ENCODE data around the gene ARHGEF12. TPM values are rescaled to one million over a fixed set of nuclear protein-coding genes. Genes with fewer than 3 reads are reported as not detected.

The ARHGEF12 gene
- total and polyA plus RNA-seq, 2 donors = 12.8 to 13.1 TPM

DNA sequence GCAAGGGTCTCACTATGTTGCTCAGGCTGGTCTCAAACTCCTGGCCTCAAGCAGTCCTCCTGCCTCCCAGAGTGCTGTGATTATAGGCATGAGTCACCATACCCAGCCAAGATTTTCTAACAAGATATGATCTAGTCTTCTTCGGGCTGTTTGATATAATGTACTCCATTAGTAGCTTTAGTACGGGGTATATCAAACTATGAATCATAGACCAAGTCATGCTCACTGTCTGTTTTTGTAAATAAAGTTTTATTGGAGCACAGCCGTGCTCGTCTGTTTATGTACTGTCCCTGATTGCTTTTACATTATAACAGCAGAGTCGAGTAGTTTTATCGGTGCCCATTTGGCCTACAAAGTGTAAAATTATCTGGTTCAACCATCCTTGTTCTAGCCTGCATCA lies 131.4 kb downstream of the ARHGEF12 start:
- Histone ChIP-seq H3K36me3 (ENCODE audit: control insufficient read depth in 2 of 2, insufficient read depth in 2 of 2, low read length in 1 of 2) (no peaks in the 10 kb centered on the region), H3K4me1 (ENCODE audit: control insufficient read depth in 2 of 2, insufficient read depth in 2 of 2, low read length in 2 of 2) (no peaks in the 10 kb centered on the region), H3K27me3 (ENCODE audit: control insufficient read depth in 2 of 2, insufficient read depth in 1 of 2, low read length in 1 of 2) (no peaks in the 10 kb centered on the region), H3K27ac (ENCODE audit: low read depth in 1 of 2, low read length in 1 of 2) (no peak overlapping the region), H3K4me3 (ENCODE audit: low read length in 2 of 2) (no peak overlapping the region), H3K9me3 (ENCODE audit: control insufficient read depth in 2 of 2, insufficient read depth in 1 of 2, low read length in 1 of 2) (no peaks in the 10 kb centered on the region)
- no peak for DNase-seq (ENCODE audit: low read depth in 6 of 9, low spot score in 9 of 9)
- 95% methylated on average over 6 of the region's 6 CpGs for WGBS

DNA sequence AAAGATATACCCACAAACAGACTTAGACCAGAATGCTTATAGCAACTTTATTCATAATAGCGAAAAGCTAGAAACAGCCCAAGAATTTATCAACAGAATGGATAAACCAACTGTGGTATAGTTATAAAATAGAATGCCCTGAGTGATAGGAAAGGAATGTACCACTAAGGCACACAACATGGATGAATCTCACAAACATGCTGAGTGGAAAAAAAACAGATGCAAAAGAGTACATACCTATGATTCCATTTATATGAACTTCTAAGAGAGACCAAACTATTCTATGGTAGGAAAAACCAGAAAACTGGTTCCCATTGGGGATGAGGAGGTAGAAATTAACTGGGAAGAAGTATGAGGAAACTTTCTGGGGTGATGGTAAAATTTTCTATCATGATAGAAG lies 134.9 kb downstream of the ARHGEF12 start:
- WGBS = 97% methylated on average over 1 of the region's 1 CpG
- H3K27me3 ChIP-seq (ENCODE audit: control insufficient read depth in 2 of 2, insufficient read depth in 1 of 2, low read length in 1 of 2) = no peaks in the 10 kb centered on the region
- no peak overlapping the region for H3K27ac ChIP-seq (ENCODE audit: low read depth in 1 of 2, low read length in 1 of 2)
- DNase-seq (ENCODE audit: low read depth in 6 of 9, low spot score in 9 of 9) = no peak
- no peaks in the 10 kb centered on the region for H3K4me1 ChIP-seq (ENCODE audit: control insufficient read depth in 2 of 2, insufficient read depth in 2 of 2, low read length in 2 of 2)
- no peaks in the 10 kb centered on the region for H3K9me3 ChIP-seq (ENCODE audit: control insufficient read depth in 2 of 2, insufficient read depth in 1 of 2, low read length in 1 of 2)
- no peak overlapping the region for H3K4me3 ChIP-seq (ENCODE audit: low read length in 2 of 2)
- no peaks in the 10 kb centered on the region for H3K36me3 ChIP-seq (ENCODE audit: control insufficient read depth in 2 of 2, insufficient read depth in 2 of 2, low read length in 1 of 2)

DNA sequence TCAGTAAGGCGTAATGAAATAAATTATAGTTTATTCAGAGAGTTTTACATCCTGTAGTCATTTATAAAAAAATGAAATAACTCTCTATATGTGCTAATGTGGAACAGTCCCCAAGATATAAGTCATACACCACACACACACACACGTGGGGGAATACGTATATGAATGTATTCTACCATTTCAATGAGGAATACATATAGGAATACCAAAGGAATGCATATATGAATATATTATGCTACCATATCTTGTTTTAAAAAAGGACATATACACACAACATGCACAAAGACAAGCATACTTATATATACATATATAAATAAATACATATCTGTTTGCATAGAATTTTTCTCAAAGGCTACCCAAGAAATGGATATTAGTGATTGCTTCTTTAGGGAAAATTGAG lies 135.8 kb downstream of the ARHGEF12 start:
- Histone ChIP-seq H3K9me3 (ENCODE audit: control insufficient read depth in 2 of 2, insufficient read depth in 1 of 2, low read length in 1 of 2) (no peaks in the 10 kb centered on the region), H3K27ac (ENCODE audit: low read depth in 1 of 2, low read length in 1 of 2) (no peak overlapping the region), H3K4me1 (ENCODE audit: control insufficient read depth in 2 of 2, insufficient read depth in 2 of 2, low read length in 2 of 2) (no peaks in the 10 kb centered on the region), H3K27me3 (ENCODE audit: control insufficient read depth in 2 of 2, insufficient read depth in 1 of 2, low read length in 1 of 2) (no peaks in the 10 kb centered on the region), H3K4me3 (ENCODE audit: low read length in 2 of 2) (no peak overlapping the region), H3K36me3 (ENCODE audit: control insufficient read depth in 2 of 2, insufficient read depth in 2 of 2, low read length in 1 of 2) (no peaks in the 10 kb centered on the region)
- DNase-seq (ENCODE audit: low read depth in 6 of 9, low spot score in 9 of 9) = no peak
- 92% methylated on average over 3 of the region's 3 CpGs for WGBS

DNA sequence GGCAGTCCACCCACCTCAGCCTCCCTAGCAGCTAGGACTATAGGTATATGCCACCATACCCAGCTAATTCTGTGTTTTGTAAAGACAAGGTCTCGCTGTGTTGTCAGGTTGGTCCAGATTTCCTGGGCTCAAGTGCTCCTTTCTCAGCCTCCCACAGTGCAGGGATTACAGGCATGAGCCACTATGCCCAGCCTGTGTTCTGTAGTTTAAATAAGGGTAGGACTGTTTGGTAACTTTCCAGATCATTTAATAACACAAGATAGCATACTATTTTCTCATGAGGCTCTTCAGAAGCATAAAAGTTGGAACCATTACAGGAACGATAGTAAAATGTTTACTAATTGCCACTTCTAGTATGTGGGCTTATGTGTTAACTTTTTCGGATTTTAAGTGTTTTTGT lies 137.3 kb downstream of the ARHGEF12 start:
- Histone ChIP-seq H3K36me3 (ENCODE audit: control insufficient read depth in 2 of 2, insufficient read depth in 2 of 2, low read length in 1 of 2) (no peaks in the 10 kb centered on the region), H3K9me3 (ENCODE audit: control insufficient read depth in 2 of 2, insufficient read depth in 1 of 2, low read length in 1 of 2) (no peaks in the 10 kb centered on the region), H3K4me1 (ENCODE audit: control insufficient read depth in 2 of 2, insufficient read depth in 2 of 2, low read length in 2 of 2) (no peaks in the 10 kb centered on the region), H3K27ac (ENCODE audit: low read depth in 1 of 2, low read length in 1 of 2) (no peak overlapping the region), H3K27me3 (ENCODE audit: control insufficient read depth in 2 of 2, insufficient read depth in 1 of 2, low read length in 1 of 2) (no peaks in the 10 kb centered on the region), H3K4me3 (ENCODE audit: low read length in 2 of 2) (no peak overlapping the region)
- no peak for DNase-seq (ENCODE audit: low read depth in 6 of 9, low spot score in 9 of 9)
- 94% methylated on average over 3 of the region's 3 CpGs for WGBS

DNA sequence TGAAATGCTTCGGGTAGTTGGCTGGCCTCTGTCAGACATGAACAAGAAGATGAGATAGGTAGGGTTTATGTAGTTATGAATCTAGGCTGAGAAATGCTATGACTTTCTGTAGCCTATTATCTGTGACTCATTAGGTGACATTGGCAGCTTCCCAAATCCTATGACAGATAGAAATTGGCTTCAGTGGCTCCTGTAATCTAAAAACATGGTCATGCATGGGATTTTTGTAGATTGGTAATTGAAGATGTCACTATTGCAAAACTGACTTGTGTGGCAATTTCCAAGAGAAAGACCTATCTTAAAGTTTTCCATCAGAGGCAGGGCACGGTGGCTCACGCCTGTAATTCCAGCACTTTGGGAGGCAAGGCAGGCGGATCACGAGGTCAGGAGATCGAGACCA lies 145.9 kb downstream of the ARHGEF12 start:
- Histone ChIP-seq H3K9me3 (ENCODE audit: control insufficient read depth in 2 of 2, insufficient read depth in 1 of 2, low read length in 1 of 2) (no peaks in the 10 kb centered on the region), H3K36me3 (ENCODE audit: control insufficient read depth in 2 of 2, insufficient read depth in 2 of 2, low read length in 1 of 2) (no peaks in the 10 kb centered on the region), H3K4me1 (ENCODE audit: control insufficient read depth in 2 of 2, insufficient read depth in 2 of 2, low read length in 2 of 2) (no peaks in the 10 kb centered on the region), H3K27me3 (ENCODE audit: control insufficient read depth in 2 of 2, insufficient read depth in 1 of 2, low read length in 1 of 2) (no peaks in the 10 kb centered on the region), H3K4me3 (ENCODE audit: low read length in 2 of 2) (no peak overlapping the region), H3K27ac (ENCODE audit: low read depth in 1 of 2, low read length in 1 of 2) (no peak overlapping the region)
- DNase-seq (ENCODE audit: low read depth in 6 of 9, low spot score in 9 of 9) = no peak
- WGBS = 91% methylated on average over 6 of the region's 6 CpGs

DNA sequence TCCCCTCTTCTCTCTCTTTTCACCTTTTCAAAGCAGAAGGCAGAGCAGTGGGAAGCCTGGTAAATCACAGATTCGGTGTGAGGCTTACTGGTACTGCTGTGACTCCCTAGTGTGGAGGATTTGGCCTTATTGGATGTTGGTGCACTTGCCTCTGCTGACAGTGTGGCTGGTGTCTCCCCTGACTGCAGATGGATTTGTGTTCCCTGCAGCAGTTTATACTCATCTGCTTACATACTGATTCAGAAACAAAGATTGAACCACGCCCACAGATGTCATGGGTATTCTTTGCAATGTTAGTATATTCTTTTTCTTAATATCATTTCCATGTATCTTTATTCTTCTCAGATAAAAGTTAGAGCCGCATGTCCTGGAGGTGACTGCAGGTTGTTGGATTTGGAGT lies 148.5 kb downstream of the ARHGEF12 start:
- DNase-seq (ENCODE audit: low read depth in 6 of 9, low spot score in 9 of 9) = no peak

DNA sequence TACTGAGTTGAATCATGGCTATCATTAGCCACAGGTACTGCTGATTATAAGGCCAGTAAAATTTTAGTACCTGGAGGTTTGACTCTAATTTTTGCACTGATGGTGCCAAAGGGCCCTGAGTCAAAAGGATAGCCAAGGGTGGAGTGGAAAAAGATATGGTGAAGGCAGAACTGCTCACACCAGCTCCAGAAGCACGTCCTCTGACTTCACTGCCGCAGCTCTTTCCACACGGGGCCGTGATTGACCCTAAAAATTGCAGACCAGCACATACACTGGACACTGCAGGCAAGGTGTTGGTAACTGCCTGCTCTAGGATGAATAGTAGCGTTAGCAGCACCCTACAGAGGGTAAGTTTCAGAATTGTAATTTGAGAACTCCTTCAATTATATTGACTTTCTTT lies 149.9 kb downstream of the ARHGEF12 start:
- Histone ChIP-seq H3K27ac (ENCODE audit: low read depth in 1 of 2, low read length in 1 of 2) (no peak overlapping the region), H3K27me3 (ENCODE audit: control insufficient read depth in 2 of 2, insufficient read depth in 1 of 2, low read length in 1 of 2) (no peaks in the 10 kb centered on the region), H3K4me1 (ENCODE audit: control insufficient read depth in 2 of 2, insufficient read depth in 2 of 2, low read length in 2 of 2) (no peaks in the 10 kb centered on the region), H3K9me3 (ENCODE audit: control insufficient read depth in 2 of 2, insufficient read depth in 1 of 2, low read length in 1 of 2) (no peaks in the 10 kb centered on the region), H3K4me3 (ENCODE audit: low read length in 2 of 2) (no peak overlapping the region), H3K36me3 (ENCODE audit: control insufficient read depth in 2 of 2, insufficient read depth in 2 of 2, low read length in 1 of 2) (no peaks in the 10 kb centered on the region)
- no peak for DNase-seq (ENCODE audit: low read depth in 6 of 9, low spot score in 9 of 9)
- 95% methylated on average over 5 of the region's 5 CpGs for WGBS

More for the DNA sequence above, 148.5 kb downstream of the ARHGEF12 start:
- 85% methylated on average over 3 of the region's 3 CpGs for WGBS
- H3K4me1 ChIP-seq (ENCODE audit: control insufficient read depth in 2 of 2, insufficient read depth in 2 of 2, low read length in 2 of 2) = no peaks in the 10 kb centered on the region
- H3K9me3 ChIP-seq (ENCODE audit: control insufficient read depth in 2 of 2, insufficient read depth in 1 of 2, low read length in 1 of 2) = no peaks in the 10 kb centered on the region
- no peak overlapping the region for H3K27ac ChIP-seq (ENCODE audit: low read depth in 1 of 2, low read length in 1 of 2)
- no peak overlapping the region for H3K4me3 ChIP-seq (ENCODE audit: low read length in 2 of 2)
- H3K27me3 ChIP-seq (ENCODE audit: control insufficient read depth in 2 of 2, insufficient read depth in 1 of 2, low read length in 1 of 2) = no peaks in the 10 kb centered on the region
- H3K36me3 ChIP-seq (ENCODE audit: control insufficient read depth in 2 of 2, insufficient read depth in 2 of 2, low read length in 1 of 2) = no peaks in the 10 kb centered on the region

DNA sequence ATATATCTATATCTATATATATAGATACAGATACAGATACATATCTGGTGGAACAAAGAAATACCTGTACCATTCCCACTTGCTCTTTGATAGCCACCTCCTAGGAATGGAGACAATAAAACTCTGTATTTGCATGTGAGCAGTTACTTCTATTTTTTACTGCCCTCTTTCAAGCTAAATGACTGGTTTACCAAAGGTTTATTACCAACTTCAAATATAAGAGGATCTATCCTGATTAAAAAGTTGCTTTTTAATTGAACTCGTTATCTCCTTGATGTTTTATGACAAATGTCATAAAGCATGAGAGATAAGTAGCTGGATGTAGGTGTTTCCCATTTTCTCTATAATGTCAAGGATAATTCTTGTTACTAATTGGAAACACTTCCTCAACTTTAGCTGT lies 153.6 kb downstream of the ARHGEF12 start:
- H3K27ac ChIP-seq (ENCODE audit: low read depth in 1 of 2, low read length in 1 of 2) = no peak overlapping the region
- H3K36me3 ChIP-seq (ENCODE audit: control insufficient read depth in 2 of 2, insufficient read depth in 2 of 2, low read length in 1 of 2) = no peaks in the 10 kb centered on the region
- no peak overlapping the region for H3K4me3 ChIP-seq (ENCODE audit: low read length in 2 of 2)
- DNase-seq (ENCODE audit: low read depth in 6 of 9, low spot score in 9 of 9) = no peak
- 95% methylated on average over 1 of the region's 1 CpG for WGBS
- H3K4me1 ChIP-seq (ENCODE audit: control insufficient read depth in 2 of 2, insufficient read depth in 2 of 2, low read length in 2 of 2) = no peaks in the 10 kb centered on the region
- no peaks in the 10 kb centered on the region for H3K27me3 ChIP-seq (ENCODE audit: control insufficient read depth in 2 of 2, insufficient read depth in 1 of 2, low read length in 1 of 2)
- no peaks in the 10 kb centered on the region for H3K9me3 ChIP-seq (ENCODE audit: control insufficient read depth in 2 of 2, insufficient read depth in 1 of 2, low read length in 1 of 2)

DNA sequence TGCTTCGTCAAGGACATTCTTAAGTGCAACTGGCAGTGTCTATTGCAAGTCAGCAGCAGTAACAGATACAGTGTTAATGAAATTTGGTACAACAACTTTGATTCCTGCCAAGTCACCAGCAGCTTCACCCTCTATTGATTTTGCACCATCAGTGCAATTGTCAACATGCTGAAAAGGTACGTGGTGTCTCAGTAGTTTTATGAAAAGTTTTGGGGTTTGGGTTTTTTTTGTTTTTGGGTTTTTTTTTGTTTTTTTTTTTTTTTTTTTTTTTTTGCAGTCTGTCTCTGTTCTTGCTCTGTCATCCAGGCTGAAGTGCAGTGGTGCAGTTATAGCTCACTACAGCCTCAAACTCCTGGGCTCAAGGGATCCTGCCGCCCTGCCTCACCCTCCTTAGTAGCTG lies 156.3 kb downstream of the ARHGEF12 start:
- no peak overlapping the region for H3K4me3 ChIP-seq (ENCODE audit: low read length in 2 of 2)
- WGBS = 63% methylated on average over 3 of the region's 3 CpGs
- H3K9me3 ChIP-seq (ENCODE audit: control insufficient read depth in 2 of 2, insufficient read depth in 1 of 2, low read length in 1 of 2) = no peaks in the 10 kb centered on the region
- no peaks in the 10 kb centered on the region for H3K36me3 ChIP-seq (ENCODE audit: control insufficient read depth in 2 of 2, insufficient read depth in 2 of 2, low read length in 1 of 2)
- H3K4me1 ChIP-seq (ENCODE audit: control insufficient read depth in 2 of 2, insufficient read depth in 2 of 2, low read length in 2 of 2) = no peaks in the 10 kb centered on the region
- H3K27me3 ChIP-seq (ENCODE audit: control insufficient read depth in 2 of 2, insufficient read depth in 1 of 2, low read length in 1 of 2) = no peaks in the 10 kb centered on the region
- H3K27ac ChIP-seq (ENCODE audit: low read depth in 1 of 2, low read length in 1 of 2) = no peak overlapping the region
- no peak for DNase-seq (ENCODE audit: low read depth in 6 of 9, low spot score in 9 of 9)

DNA sequence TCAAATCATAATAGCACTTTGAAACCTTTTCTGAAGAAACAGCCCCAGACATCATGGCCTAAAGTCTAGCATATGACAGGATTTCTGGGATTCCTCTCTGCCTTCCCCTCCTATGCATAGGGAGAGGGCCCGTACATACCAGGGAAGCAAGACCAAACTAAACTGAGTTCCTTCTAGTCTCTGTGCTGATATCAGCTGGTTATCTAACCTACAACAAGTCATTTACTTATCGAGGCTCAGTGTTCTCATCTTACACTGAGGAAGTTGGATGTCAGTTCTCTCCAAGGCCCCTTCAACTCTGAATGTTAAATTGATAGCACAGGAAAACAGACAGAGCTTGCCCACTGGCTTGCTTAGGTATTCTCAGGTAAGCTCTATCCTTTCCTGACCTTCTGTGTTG lies 158.4 kb downstream of the ARHGEF12 start:
- Histone ChIP-seq H3K27me3 (ENCODE audit: control insufficient read depth in 2 of 2, insufficient read depth in 1 of 2, low read length in 1 of 2) (no peaks in the 10 kb centered on the region), H3K4me1 (ENCODE audit: control insufficient read depth in 2 of 2, insufficient read depth in 2 of 2, low read length in 2 of 2) (no peaks in the 10 kb centered on the region), H3K9me3 (ENCODE audit: control insufficient read depth in 2 of 2, insufficient read depth in 1 of 2, low read length in 1 of 2) (no peaks in the 10 kb centered on the region), H3K27ac (ENCODE audit: low read depth in 1 of 2, low read length in 1 of 2) (no peak overlapping the region), H3K36me3 (ENCODE audit: control insufficient read depth in 2 of 2, insufficient read depth in 2 of 2, low read length in 1 of 2) (no peaks in the 10 kb centered on the region), H3K4me3 (ENCODE audit: low read length in 2 of 2) (no peak overlapping the region)
- no peak for DNase-seq (ENCODE audit: low read depth in 6 of 9, low spot score in 9 of 9)
- 57% methylated on average over 2 of the region's 2 CpGs for WGBS

Measured in thymus (tissue), 11 donors.